Neural crest cell (in vitro differentiated cells): ENCODE results near the gene ABHD1. TPM values are rescaled to one million over a fixed set of nuclear protein-coding genes. Genes with fewer than 3 reads are reported as not detected.
"Not testable (repeated sequence)": the region's sequence is repeated elsewhere in the genome, so short reads cannot be mapped to it uniquely, and the experiment has no call there.

Experiments used
- DNase-seq: peaks from one replicate; pipeline ENCODE4 v3.0.0; 2021; ENCODE audit warnings: low read depth, mixed read lengths, low spot score
- H3K27ac Mint-ChIP-seq: one replicate; pipeline ENCODE4 v1.8.0; 2021; ENCODE audit warnings: mild to moderate bottlenecking, mixed read lengths; ENCODE audit not compliant: unreplicated experiment
- H3K27me3 Mint-ChIP-seq: 2 replicates; pipeline ENCODE4 v1.8.0; 2021; ENCODE audit warnings: low read depth, mild to moderate bottlenecking, mixed read lengths
- H3K36me3 Mint-ChIP-seq: 2 replicates; pipeline ENCODE4 v1.8.0; 2021; ENCODE audit warnings: low read depth, mild to moderate bottlenecking, mixed read lengths
- H3K4me1 Mint-ChIP-seq: 2 replicates; pipeline ENCODE4 v1.8.0; 2021; ENCODE audit warnings: mixed read lengths
- H3K4me3 Mint-ChIP-seq: one replicate; pipeline ENCODE4 v1.8.0; 2021; ENCODE audit warnings: mild to moderate bottlenecking, mixed read lengths
- H3K9me3 Mint-ChIP-seq: 2 replicates; pipeline ENCODE4 v1.8.0; 2021; ENCODE audit warnings: mixed read lengths
- CTCF ChIP-seq: fragments of 200-600 bp; sonication (generic); conservative IDR thresholded peaks from 2 replicates; pipeline ENCODE4 v1.5.0; 2021; ENCODE audit warnings: antibody characterized with exemption, mild to moderate bottlenecking
- total RNA-seq: library from RNA; stranded (reverse); gene quantifications from 2 replicates; pipeline ENCODE4 v1.2.1, GENCODE V29; 2021

Gene ABHD1
- total RNA-seq, 1 donor from 2014 or later = 0.47 TPM

DNA sequence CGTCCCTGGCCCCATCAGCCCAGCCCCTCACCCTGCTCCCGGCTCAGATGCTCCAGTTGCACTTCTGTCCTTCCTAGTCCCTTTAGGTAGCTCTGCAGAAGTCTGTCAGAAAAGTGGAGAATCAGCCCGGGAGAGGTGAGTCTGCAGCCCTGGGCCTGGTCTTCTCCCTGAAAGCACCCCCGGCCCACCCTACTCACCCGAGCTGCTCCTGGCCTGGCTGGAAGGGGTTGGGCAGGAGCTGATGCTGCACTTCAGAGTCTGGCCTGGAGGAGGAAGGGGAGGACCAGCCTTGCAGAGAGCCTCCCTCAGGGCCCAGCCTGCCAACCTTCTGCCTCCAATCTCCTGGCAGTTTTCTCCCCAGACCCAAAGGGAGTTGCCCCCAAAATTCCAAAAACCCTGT is 21.3 kb upstream of the ABHD1 start:
- no peaks in the 10 kb centered on the region for H3K9me3 Mint-ChIP-seq
- TF ChIP-seq CTCF = no peak
- no peaks in the 10 kb centered on the region for H3K4me1 Mint-ChIP-seq
- no peaks in the 10 kb centered on the region for H3K36me3 Mint-ChIP-seq
- H3K4me3 Mint-ChIP-seq = no peak overlapping the region
- no peak overlapping the region for H3K27ac Mint-ChIP-seq
- DNase-seq = no peak
- peaks cover 6% of the 10 kb centered on the region for H3K27me3 Mint-ChIP-seq

DNA sequence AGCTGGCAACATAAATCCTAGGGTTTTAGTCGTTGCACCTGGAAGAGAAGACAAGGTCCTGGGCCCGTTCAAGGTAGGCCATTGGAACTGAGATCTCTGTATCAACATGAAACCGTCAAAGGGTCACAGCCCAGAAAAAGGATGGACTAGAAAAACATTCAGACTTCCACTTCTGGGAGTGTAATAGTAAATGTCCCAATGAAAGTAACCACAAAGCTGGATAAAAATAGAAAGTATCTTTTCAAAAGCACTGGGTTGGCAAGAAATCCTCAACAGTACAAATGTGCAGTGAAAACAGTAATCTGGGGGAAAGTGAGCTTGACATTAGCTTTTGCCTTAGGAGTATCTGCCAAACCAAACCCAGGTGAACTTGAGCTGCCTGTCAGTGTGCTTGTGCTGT is 17.6 kb upstream of the ABHD1 start:
- Mint-ChIP-seq H3K36me3 (no peaks in the 10 kb centered on the region), H3K4me3 (no peak overlapping the region), H3K9me3 (no peaks in the 10 kb centered on the region), H3K4me1 (no peaks in the 10 kb centered on the region), H3K27me3 (peaks cover 6% of the 10 kb centered on the region), H3K27ac (no peak overlapping the region)
- no peak for DNase-seq
- TF ChIP-seq CTCF = no peak

- Mint-ChIP-seq H3K27me3 (peaks cover 9% of the 10 kb centered on the region), H3K4me1 (no peaks in the 10 kb centered on the region), H3K27ac (no peak overlapping the region), H3K4me3 (no peak overlapping the region), H3K36me3 (no peaks in the 10 kb centered on the region), H3K9me3 (no peaks in the 10 kb centered on the region)
- DNase-seq = no peak
- TF ChIP-seq CTCF = no peak
Observed at GRCh38 chr2:27108221-27108620, 15.4 kb upstream of the ABHD1 start.

GRCh38 chr2:27109083-27109482 is 14.5 kb upstream of the ABHD1 start:
- no peaks in the 10 kb centered on the region for H3K4me1 Mint-ChIP-seq
- H3K27me3 Mint-ChIP-seq = peaks cover 12% of the 10 kb centered on the region
- TF ChIP-seq CTCF = no peak
- H3K4me3 Mint-ChIP-seq = no peak overlapping the region
- no peak for DNase-seq
- H3K27ac Mint-ChIP-seq = no peak overlapping the region
- no peaks in the 10 kb centered on the region for H3K9me3 Mint-ChIP-seq
- no peaks in the 10 kb centered on the region for H3K36me3 Mint-ChIP-seq

DNA sequence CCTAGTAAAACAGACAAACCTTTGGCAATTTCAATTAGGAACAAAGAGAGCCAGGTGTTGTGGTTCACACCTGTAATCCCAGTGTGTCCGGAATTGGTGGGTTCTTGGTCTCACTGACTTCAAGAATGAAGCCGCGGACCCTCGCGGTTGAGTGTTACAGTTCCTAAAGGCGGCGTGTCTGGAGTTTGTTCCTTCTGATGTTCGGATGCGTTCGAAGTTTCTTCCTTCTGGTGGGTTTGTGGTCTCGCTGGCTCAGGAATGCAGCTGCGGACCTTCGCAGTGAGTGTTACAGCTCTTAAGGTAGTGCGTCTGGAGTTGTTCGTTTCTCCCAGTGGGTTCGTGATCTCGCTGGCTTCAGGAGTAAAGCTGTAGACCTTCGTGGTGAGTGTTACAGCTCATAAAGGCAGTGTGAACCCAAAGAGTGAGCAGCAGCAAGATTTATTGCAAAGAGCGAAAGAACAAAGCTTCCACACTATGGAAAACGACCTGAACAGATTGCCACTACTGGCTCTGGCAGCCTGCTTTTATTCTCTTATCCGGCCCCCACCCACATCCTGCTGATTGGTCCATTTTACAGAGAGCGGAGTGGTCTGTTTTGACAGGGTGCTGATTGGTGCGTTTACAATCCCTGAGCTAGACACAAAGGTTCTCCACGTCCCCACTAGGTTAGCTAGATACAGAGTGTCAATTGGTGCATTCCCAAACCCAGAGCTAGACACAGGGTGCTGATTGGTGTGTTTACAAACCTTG is 12.8 kb upstream of the ABHD1 start:
- not testable (repeated sequence) for DNase-seq, H3K27ac Mint-ChIP-seq, H3K36me3 Mint-ChIP-seq, H3K4me3 Mint-ChIP-seq, H3K4me1 Mint-ChIP-seq, H3K9me3 Mint-ChIP-seq
- H3K27me3 Mint-ChIP-seq = peaks cover 23% of the 10 kb centered on the region

- not testable (repeated sequence) for H3K27ac Mint-ChIP-seq, H3K4me3 Mint-ChIP-seq, H3K36me3 Mint-ChIP-seq, H3K4me1 Mint-ChIP-seq, H3K9me3 Mint-ChIP-seq, DNase-seq
- H3K27me3 Mint-ChIP-seq = peaks cover 20% of the 10 kb centered on the region
Observed at GRCh38 chr2:27111392-27112078, 12.1 kb upstream of the ABHD1 start.
